SK-N-SH (cell line): Measurements from ENCODE around the gene ANTKMT. TPM values are rescaled to one million over a fixed set of nuclear protein-coding genes. Genes with fewer than 3 reads are reported as not detected.

Source experiments
- CTCF ChIA-PET: fragments of 300-600, 350-600 bp; formaldehyde crosslinking; extraction: SDS; loops from one replicate; lab custom pipeline; 2021; lab: Yijun Ruan, JAX
- POLR2A ChIA-PET: fragments of 350-600 bp; sonication (Branson Sonifier 250); formaldehyde crosslinking; extraction: SDS; loops from one replicate; lab custom pipeline; 2020; ENCODE audit warnings: antibody characterized with exemption, inconsistent platforms; lab: Yijun Ruan, JAX
- DNase-seq: peaks from one replicate; pipeline ENCODE4 v3.0.0; 2012
- H2AFZ ChIP-seq: fragments of 200-600 bp; sonication (generic); 2 replicates; pipeline ENCODE4 v1.8.1; 2016; ENCODE audit warnings: antibody characterized with exemption, mild to moderate bottlenecking, low read depth
- H3F3A ChIP-seq: fragments of 200-600 bp; sonication (generic); replicated peaks from 2 replicates; pipeline ENCODE3; 2016; ENCODE audit warnings: antibody characterized with exemption, mild to moderate bottlenecking; ENCODE audit not compliant: insufficient read depth
- H3K27ac ChIP-seq, 2 experiments: fragments of 200-500 bp in 1 of 2; fragments of 200-600 bp in 1 of 2; sonication (Bioruptor generic) in 1 of 2; sonication (generic), shearing (Covaris generic) in 1 of 2; 2 replicates each; pipeline versions ENCODE4 v1.5.1 to v1.6.1; 2014 to 2016; ENCODE audit warnings: low read depth in 2 of 2, inconsistent platforms in 1 of 2, low read length in 1 of 2, mild to moderate bottlenecking in 1 of 2, mixed read lengths in 1 of 2
- H3K27me3 ChIP-seq: fragments of 200-600 bp; sonication (generic), shearing (Covaris generic); 2 replicates; pipeline ENCODE4 v1.6.1; 2016; ENCODE audit warnings: mixed run types; ENCODE audit not compliant: insufficient read depth
- H3K36me3 ChIP-seq, 2 experiments: fragments of 200-500 bp in 1 of 2; fragments of 200-600 bp in 1 of 2; sonication (Bioruptor generic) in 1 of 2; sonication (generic) in 1 of 2; replicated peaks in 1 of 2; 2 replicates each; pipeline versions ENCODE3 to v1.5.1; 2014 to 2016; ENCODE audit warnings: low read length in 1 of 2, mild to moderate bottlenecking in 1 of 2; ENCODE audit not compliant: insufficient read depth in 2 of 2, control insufficient read depth in 1 of 2
- H3K4me1 ChIP-seq, 2 experiments: fragments of 200-500 bp in 1 of 2; fragments of 200-600 bp in 1 of 2; sonication (Bioruptor generic) in 1 of 2; sonication (generic), shearing (Covaris generic) in 1 of 2; 2 replicates each; pipeline versions ENCODE4 v1.5.1 to v1.6.1; 2014 to 2016; ENCODE audit warnings: low read depth in 1 of 2, low read length in 1 of 2, mixed run types in 1 of 2; ENCODE audit not compliant: insufficient read depth in 2 of 2, control insufficient read depth in 1 of 2
- H3K4me2 ChIP-seq: fragments of 200-600 bp; sonication (generic), shearing (Covaris generic); 2 replicates; pipeline ENCODE4 v1.6.1; 2017; ENCODE audit warnings: mixed run types
- H3K4me3 ChIP-seq, 2 experiments: fragments of 200-500 bp in 1 of 2; fragments of 200-600 bp in 1 of 2; sonication (Bioruptor generic) in 1 of 2; sonication (generic), shearing (Covaris generic) in 1 of 2; 2 replicates each; pipeline versions ENCODE4 v1.5.1 to v1.8.1; 2014 to 2016; ENCODE audit warnings: low read depth in 2 of 2, inconsistent platforms in 1 of 2, low read length in 1 of 2, mild to moderate bottlenecking in 1 of 2, mixed read lengths in 1 of 2, moderate library complexity in 1 of 2
- H3K79me2 ChIP-seq: fragments of 200-600 bp; sonication (generic); 2 replicates; pipeline ENCODE4 v1.8.1; 2017; ENCODE audit warnings: mild to moderate bottlenecking; ENCODE audit not compliant: insufficient read depth
- H3K9ac ChIP-seq: fragments of 200-600 bp; sonication (generic); 2 replicates; pipeline ENCODE4 v1.6.1; 2017; ENCODE audit warnings: mixed run types
- H3K9me2 ChIP-seq: fragments of 200-600 bp; sonication (generic); 2 replicates; pipeline ENCODE4 v1.6.1; 2017; ENCODE audit warnings: mixed run types
- H3K9me3 ChIP-seq: fragments of 200-600 bp; sonication (generic); 2 replicates; pipeline ENCODE4 v1.6.1; 2017; ENCODE audit warnings: mixed run types, mild to moderate bottlenecking, moderate library complexity
- H4K20me1 ChIP-seq: fragments of 200-600 bp; sonication (generic); 2 replicates; pipeline ENCODE4 v1.6.1; 2017; ENCODE audit warnings: mild to moderate bottlenecking, mixed run types; ENCODE audit not compliant: insufficient read depth
- CHD2 ChIP-seq: fragments of 150-350 bp; IDR thresholded peaks from 2 replicates; pipeline ENCODE4 v1.6.1; 2018; ENCODE audit warnings: low read length; ENCODE audit not compliant: partially characterized antibody
- FOXJ3 ChIP-seq: sonication (generic); formaldehyde crosslinking; IDR thresholded peaks from 2 replicates; pipeline ENCODE4 v1.5.1; 2020; ENCODE audit warnings: mild to moderate bottlenecking, missing genetic modification reagents
- GATA2 ChIP-seq: sonication (generic); formaldehyde crosslinking; IDR thresholded peaks from 2 replicates; pipeline ENCODE4 v1.5.0; 2020; ENCODE audit warnings: mild to moderate bottlenecking, missing genetic modification reagents
- JUND ChIP-seq: IDR thresholded peaks from 2 replicates; pipeline ENCODE4 v1.4.0; 2012
- MXI1 ChIP-seq: IDR thresholded peaks from 2 replicates; pipeline ENCODE4 v1.6.1; 2012; ENCODE audit warnings: mild to moderate bottlenecking, low read depth, low read length, improper control_type of control experiment
- NRF1 ChIP-seq: IDR thresholded peaks from 2 replicates; pipeline ENCODE4 v1.6.1; 2012; ENCODE audit warnings: low read depth, mild to moderate bottlenecking, low read length
- POLR2AphosphoS5 ChIP-seq: IDR thresholded peaks from 2 replicates; pipeline ENCODE4 v1.6.1; 2012; ENCODE audit warnings: low read depth, low read length
- RAD21 ChIP-seq: IDR thresholded peaks from 2 replicates; pipeline ENCODE4 v1.6.1; 2012; ENCODE audit warnings: mild to moderate bottlenecking, low read length
- RCOR1 ChIP-seq: fragments of 150-350 bp; IDR thresholded peaks from 2 replicates; pipeline ENCODE4 v1.6.1; 2017; ENCODE audit warnings: antibody characterized with exemption, low read length
- RFX5 ChIP-seq: IDR thresholded peaks from 2 replicates; pipeline ENCODE4 v1.6.1; 2012; ENCODE audit warnings: mild to moderate bottlenecking, improper control_type of control experiment, low read length
- SIN3A ChIP-seq: IDR thresholded peaks from 2 replicates; pipeline ENCODE4 v1.6.1; 2012; ENCODE audit warnings: low read depth, mild to moderate bottlenecking, low read length, moderate library complexity, borderline replicate concordance
- TAF1 ChIP-seq: IDR thresholded peaks from 2 replicates; pipeline ENCODE4 v1.6.1; 2012; ENCODE audit warnings: low read depth, mild to moderate bottlenecking, low read length, moderate library complexity, borderline replicate concordance
- TCF12 ChIP-seq: IDR thresholded peaks from 2 replicates; pipeline ENCODE4 v1.4.0; 2012
- TEAD4 ChIP-seq: IDR thresholded peaks from 2 replicates; pipeline ENCODE4 v1.4.0; 2012; ENCODE audit warnings: mild to moderate bottlenecking, borderline replicate concordance; ENCODE audit not compliant: insufficient read depth
- WGBS: methylation state at CpG from one replicate; pipeline ENCODE4 v1.1.6; 2017; ENCODE audit warnings: low lambda C conversion rate; 5-methylcytosine and 5-hydroxymethylcytosine counted together
- polyA plus RNA-seq, 3 experiments: library from polyadenylated mRNA; depleted of rRNA; stranded (reverse); fragments of >200 nt; gene quantifications; 2 replicates each; pipeline ENCODE4 v1.2.3, GENCODE V29; 2012
- TF ChIP-seq, protein P1 (sequence below): IDR thresholded peaks from 2 replicates; pipeline ENCODE4 v1.4.0; 2012; ENCODE audit warnings: low read depth
- TF ChIP-seq, protein P2 (sequence below): fragments of 200-600 bp; sonication (generic); IDR thresholded peaks from 2 replicates; pipeline ENCODE4 v1.6.1; 2017; ENCODE audit warnings: antibody characterized with exemption, mild to moderate bottlenecking, moderate library complexity
- TF ChIP-seq, protein P3 (sequence below): fragments of 150-350 bp; IDR thresholded peaks from 2 replicates; pipeline ENCODE4 v1.6.1; 2017; ENCODE audit warnings: antibody characterized with exemption, low read length, low read depth, borderline replicate concordance
- TF ChIP-seq, protein P4 (sequence below): IDR thresholded peaks from 2 replicates; pipeline ENCODE4 v1.4.0; 2012; ENCODE audit warnings: low read depth, borderline replicate concordance

Gene ANTKMT
- polyA plus RNA-seq, 1 of the 3 experiments (the other 2 are of a cell fraction) = 57.4 TPM

DNA sequence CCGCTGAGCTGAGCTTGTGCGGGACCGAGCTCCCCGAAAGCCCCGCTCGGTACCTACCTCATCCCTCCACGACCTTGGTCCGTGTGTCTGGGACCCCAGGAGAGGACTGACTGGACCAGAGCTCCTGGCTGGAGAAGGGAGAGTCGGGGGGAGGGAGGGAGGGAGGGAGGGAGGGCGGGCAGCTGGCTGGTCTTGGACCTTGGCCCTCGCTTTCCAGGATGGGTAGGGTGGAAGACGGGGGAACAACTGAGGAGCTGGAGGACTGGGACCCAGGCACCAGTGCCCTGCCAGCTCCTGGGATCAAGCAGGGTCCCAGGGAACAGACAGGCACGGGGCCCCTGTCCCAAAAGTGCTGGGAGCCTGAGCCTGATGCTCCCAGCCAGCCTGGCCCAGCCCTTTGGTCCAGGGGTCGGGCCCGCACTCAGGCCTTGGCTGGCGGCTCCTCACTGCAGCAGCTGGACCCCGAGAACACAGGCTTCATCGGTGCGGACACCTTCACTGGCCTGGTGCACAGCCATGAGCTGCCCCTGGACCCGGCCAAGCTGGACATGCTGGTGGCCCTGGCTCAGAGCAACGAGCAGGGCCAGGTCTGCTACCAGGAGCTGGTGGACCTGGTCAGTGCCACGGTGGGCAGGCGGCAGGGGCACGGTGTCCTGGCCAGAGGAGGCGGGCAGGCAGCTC, 44.9 kb upstream of the ANTKMT start:
- no peak overlapping the region for H3K27ac ChIP-seq
- no peaks in the 10 kb centered on the region for H3K9me2 ChIP-seq
- WGBS = 62% methylated on average over 7 of the region's 25 CpGs
- H3K27me3 ChIP-seq = no peaks in the 10 kb centered on the region
- no peak for DNase-seq
- no peak overlapping the region for H3K9ac ChIP-seq
- H3K4me2 ChIP-seq = no peak overlapping the region
- no peak overlapping the region; a peak in 1 of 4 replicates for H3K4me3 ChIP-seq
- H3K4me1 ChIP-seq = peaks cover 4 to 18% of the 10 kb centered on the region in 2 experiments; a peak in 2 of 4 replicates
- POLR2A ChIA-PET = interaction anchor here (0.7 to 1.2 kb wide), 5 partner anchors 9 to 745 kb away, joined by 3 to 5 read pairs (median 3); partner anchors contain the start of genes JMJD8, UQCC4 and WDR90
- TF ChIP-seq, protein P1, sequence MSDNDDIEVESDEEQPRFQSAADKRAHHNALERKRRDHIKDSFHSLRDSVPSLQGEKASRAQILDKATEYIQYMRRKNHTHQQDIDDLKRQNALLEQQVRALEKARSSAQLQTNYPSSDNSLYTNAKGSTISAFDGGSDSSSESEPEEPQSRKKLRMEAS = no peak
- TF ChIP-seq RCOR1 (no peak), RAD21 (no peak), POLR2AphosphoS5 (no peak), RFX5 (no peak), JUND (no peak), GATA2 (CRISPR knock-in tag) (no peak), TCF12 (no peak), TEAD4 (no peak), MXI1 (no peak)
- TF ChIP-seq, protein P2, sequence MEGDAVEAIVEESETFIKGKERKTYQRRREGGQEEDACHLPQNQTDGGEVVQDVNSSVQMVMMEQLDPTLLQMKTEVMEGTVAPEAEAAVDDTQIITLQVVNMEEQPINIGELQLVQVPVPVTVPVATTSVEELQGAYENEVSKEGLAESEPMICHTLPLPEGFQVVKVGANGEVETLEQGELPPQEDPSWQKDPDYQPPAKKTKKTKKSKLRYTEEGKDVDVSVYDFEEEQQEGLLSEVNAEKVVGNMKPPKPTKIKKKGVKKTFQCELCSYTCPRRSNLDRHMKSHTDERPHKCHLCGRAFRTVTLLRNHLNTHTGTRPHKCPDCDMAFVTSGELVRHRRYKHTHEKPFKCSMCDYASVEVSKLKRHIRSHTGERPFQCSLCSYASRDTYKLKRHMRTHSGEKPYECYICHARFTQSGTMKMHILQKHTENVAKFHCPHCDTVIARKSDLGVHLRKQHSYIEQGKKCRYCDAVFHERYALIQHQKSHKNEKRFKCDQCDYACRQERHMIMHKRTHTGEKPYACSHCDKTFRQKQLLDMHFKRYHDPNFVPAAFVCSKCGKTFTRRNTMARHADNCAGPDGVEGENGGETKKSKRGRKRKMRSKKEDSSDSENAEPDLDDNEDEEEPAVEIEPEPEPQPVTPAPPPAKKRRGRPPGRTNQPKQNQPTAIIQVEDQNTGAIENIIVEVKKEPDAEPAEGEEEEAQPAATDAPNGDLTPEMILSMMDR = no peak
- TF ChIP-seq, protein P3, sequence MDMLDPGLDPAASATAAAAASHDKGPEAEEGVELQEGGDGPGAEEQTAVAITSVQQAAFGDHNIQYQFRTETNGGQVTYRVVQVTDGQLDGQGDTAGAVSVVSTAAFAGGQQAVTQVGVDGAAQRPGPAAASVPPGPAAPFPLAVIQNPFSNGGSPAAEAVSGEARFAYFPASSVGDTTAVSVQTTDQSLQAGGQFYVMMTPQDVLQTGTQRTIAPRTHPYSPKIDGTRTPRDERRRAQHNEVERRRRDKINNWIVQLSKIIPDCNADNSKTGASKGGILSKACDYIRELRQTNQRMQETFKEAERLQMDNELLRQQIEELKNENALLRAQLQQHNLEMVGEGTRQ = no peak
- TF ChIP-seq, all 33 proteins: peak for 0
- CTCF ChIA-PET = interaction anchor here (0.6 to 4.6 kb wide), 8 partner anchors 8 to 45 kb away, joined by 3 to 20 read pairs (median 4); partner anchors contain the start of genes ANTKMT, RHOT2 and WDR24
- Histone ChIP-seq H3K79me2 (peaks cover 7% of the 10 kb centered on the region), H3K9me3 (no peaks in the 10 kb centered on the region), H2AFZ (no peak overlapping the region), H4K20me1 (peaks cover 4% of the 10 kb centered on the region), H3F3A (peaks cover 10% of the 10 kb centered on the region), H3K36me3 (peaks cover 0 to 32% of the 10 kb centered on the region in 2 experiments)

DNA sequence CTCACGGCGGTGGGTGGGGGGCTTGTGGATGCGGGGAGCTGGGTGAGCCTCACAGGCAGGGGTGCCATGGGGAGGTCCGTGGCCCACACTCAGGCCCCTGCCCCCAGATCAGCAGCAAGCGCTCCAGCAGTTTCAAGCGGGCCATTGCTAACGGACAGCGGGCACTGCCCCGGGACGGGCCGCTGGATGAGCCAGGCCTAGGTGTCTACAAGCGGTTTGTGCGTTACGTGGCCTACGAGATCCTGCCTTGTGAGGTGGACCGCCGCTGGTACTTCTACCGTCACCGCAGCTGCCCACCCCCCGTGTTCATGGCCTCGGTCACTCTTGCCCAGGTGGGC, 44.4 kb upstream of the ANTKMT start:
- no peaks in the 10 kb centered on the region for H3K27me3 ChIP-seq
- DNase-seq = no peak
- H3K27ac ChIP-seq = no peak overlapping the region
- ChIA-PET CTCF (interaction anchor here (1.0 to 4.6 kb wide), 4 partner anchors 9 to 45 kb away, joined by 3 to 20 read pairs (median 7); partner anchors contain the start of genes ANTKMT and RHOT2), POLR2A (interaction anchor here (1.0 to 1.2 kb wide), 3 partner anchors 8 to 43 kb away, joined by 3 to 5 read pairs (median 4); partner anchors contain the start of genes JMJD8 and WDR90)
- no peak overlapping the region for H3K4me3 ChIP-seq
- H3K4me2 ChIP-seq = no peak overlapping the region
- H3K9me3 ChIP-seq = no peaks in the 10 kb centered on the region
- H2AFZ ChIP-seq = no peak overlapping the region
- H3K9me2 ChIP-seq = no peaks in the 10 kb centered on the region
- WGBS = 91% methylated on average over 5 of the region's 21 CpGs
- H3K4me1 ChIP-seq = peaks cover 4 to 23% of the 10 kb centered on the region in 2 experiments; a peak in 2 of 4 replicates
- peaks cover 14% of the 10 kb centered on the region for H3F3A ChIP-seq
- H3K9ac ChIP-seq = no peak overlapping the region
- H3K36me3 ChIP-seq = peaks cover under 1 to 31% of the 10 kb centered on the region in 2 experiments
- peaks cover 12% of the 10 kb centered on the region for H3K79me2 ChIP-seq
- peaks cover 9% of the 10 kb centered on the region for H4K20me1 ChIP-seq
- TF ChIP-seq SIN3A = no peak
- TF ChIP-seq MXI1 = no peak
- no peak for TF ChIP-seq NRF1
- TF ChIP-seq CHD2 = no peak
- TF ChIP-seq FOXJ3 = no peak
- no peak for TF ChIP-seq TAF1
- TF ChIP-seq, protein P4, sequence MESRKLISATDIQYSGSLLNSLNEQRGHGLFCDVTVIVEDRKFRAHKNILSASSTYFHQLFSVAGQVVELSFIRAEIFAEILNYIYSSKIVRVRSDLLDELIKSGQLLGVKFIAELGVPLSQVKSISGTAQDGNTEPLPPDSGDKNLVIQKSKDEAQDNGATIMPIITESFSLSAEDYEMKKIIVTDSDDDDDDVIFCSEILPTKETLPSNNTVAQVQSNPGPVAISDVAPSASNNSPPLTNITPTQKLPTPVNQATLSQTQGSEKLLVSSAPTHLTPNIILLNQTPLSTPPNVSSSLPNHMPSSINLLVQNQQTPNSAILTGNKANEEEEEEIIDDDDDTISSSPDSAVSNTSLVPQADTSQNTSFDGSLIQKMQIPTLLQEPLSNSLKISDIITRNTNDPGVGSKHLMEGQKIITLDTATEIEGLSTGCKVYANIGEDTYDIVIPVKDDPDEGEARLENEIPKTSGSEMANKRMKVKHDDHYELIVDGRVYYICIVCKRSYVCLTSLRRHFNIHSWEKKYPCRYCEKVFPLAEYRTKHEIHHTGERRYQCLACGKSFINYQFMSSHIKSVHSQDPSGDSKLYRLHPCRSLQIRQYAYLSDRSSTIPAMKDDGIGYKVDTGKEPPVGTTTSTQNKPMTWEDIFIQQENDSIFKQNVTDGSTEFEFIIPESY = no peak
- TF ChIP-seq TEAD4 = no peak
